HG02973 (cell line): ENCODE measurements around the gene GRWD1.

Source experiments
- ATAC-seq: cut with Tn5 transposase; IDR thresholded peaks from one replicate; pipeline ENCODE4 v1.9.1; 2021; ENCODE audit warnings: moderate library complexity; ENCODE audit not compliant: unreplicated experiment

Gene GRWD1

GRCh38 chr19:48495396-48495795, 49.6 kb downstream of the GRWD1 start:
- ATAC-seq, result no peak

DNA sequence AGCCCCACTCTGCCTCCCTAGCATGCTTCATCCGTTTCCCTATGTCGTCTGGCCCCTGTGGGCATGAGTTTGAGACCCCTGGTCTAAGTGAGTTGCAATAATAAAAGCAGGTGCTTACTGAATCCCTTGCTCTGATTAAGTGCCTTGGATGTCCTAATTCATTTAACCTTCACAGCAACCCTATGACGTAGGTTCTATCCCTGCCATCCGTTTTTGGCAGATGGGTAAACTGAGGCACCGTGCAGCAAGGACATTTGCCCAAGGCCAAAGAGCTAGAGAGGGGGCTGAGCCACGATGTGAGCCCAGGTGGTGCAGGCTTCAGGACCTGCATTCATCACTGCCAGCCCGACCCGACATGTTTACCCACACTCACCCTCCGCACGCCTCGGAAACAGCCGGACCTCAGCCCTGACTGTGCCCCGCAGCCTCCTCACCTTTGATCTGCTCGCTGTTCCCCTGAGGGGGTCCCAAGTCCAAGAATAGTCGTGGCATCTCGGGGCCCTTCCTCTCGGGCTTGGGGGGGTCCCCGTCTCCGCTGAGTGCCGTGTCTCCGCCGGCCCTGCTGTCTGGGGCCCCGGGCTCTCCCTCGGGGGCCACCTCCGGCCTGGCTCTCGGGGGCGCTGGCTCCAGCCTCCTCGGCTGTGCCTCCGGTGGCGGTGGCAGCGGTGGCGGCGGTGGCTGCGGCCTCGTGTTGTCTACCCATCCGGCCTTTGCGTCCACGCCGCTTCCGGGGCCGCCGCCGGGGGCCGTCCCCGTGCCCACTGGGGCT, 51.4 kb downstream of the GRWD1 start:
- ATAC-seq, result no peak

DNA sequence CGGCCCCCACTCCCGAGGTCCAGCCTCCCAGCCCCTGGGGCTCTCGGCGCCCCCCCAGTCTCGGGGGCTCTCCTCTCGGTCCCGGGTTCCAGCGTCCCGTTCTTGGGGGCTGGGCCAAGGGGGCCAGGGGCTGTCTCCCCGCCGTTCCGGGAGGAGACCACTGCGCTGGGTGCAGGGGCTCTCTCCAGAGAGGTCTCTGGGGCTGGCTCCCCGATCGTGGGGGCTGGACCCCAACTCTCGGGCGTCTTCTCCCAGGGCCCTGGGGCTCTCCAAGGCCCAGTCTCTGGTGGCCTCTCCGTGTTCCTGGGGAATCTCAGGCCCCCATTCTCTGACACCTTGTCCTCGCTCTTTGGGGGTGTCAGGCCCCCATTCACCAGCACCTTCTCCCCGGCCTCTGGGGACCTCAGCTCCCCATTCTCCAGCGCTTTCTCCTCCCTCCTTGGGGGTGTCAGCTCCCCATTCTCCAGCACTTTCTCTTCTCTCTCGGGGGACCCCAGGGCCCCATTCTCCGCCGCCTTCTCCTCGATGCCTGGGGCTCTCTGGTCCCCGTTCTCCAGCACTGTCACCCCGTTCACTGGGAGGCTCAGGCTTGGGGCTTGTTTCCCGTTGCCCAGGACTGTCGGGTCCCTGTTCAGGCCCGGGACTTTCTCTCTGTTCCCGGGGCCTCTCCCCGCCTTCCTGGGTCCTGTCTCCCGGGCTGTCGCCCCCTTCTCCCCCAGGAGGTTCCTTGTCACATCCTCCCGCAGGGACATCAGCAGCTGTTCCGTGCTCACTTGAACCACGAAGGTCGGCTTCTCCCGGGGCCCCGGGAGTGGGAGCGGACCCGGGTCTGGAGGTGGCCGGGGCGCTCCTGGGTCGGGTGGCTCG, 52.2 kb downstream of the GRWD1 start:
- no peak for ATAC-seq

GRCh38 chr19:48498595-48499311, 53.0 kb downstream of the GRWD1 start:
- ATAC-seq, result no peak

DNA sequence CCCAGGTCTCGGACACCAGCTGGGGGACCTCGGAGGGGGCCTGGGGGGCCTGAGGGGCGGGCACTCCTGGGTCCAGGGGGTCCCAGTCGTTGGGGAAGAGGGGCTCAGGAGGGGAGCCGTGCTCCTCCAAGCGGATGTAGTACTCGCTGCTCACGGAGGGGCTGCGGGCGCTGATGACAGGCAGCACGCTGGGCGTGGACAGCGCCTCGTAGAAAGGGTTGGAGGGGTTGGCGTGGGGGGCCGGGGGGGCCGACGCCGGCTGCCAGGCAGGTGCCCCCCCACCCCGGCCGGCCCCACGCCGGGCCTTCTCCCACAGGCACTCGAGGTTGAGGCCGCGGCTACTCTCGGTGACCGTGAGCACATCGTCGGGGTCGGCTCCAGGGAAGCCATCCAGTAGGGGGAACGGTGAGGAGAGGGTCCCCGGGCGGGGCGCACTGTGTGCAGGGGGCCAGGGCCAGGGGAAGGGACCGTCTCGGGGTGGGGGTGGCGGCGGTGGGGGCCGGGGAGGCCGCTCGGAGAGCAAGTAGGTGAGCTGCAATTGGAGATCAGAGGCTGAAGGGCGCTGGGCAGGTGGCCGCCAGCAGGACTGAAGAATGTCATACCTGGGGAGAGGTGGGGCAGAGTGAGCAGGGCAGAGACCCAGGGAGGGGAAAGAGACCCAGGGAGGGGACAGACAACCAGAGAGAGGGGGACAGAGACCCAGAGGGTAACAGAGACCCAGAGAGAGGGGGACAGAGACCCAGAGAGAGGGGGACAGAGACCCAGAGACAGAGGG, 53.7 kb downstream of the GRWD1 start:
- no peak for ATAC-seq

DNA sequence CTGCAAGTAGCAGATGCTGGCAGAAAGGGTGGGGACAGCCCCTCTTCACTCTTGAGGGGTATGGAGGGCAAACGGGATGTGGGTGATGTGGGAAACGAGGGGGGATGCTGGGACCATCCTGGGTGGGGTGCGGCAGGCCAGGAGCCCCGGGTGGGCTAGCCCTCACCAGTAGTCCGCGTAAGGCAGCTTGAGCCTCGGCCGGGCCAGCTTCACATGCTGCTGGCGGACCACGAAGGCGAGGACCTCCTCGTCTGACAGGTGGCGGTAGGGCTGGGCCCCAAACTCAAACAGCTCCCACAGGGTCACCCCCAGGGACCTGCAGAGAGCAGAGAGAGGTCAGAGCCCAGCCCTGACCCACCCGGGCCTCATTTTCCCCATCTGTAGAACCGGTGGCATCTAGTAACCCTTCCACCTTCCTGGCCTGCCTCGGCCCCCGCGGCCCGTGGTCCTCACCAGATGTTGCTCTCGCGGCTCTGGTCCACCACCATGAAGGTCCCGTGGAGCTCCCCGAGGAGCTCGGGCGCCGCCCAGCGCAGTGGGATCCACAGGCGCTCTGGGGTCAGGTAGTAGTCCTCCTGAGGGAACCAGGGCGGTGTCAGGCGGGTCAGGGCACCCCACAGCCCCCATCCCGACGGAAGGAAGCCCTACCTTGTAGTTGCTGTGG, 55.2 kb downstream of the GRWD1 start:
- ATAC-seq, result no peak

- no peak for ATAC-seq
These were observed 55.9 kb downstream of the GRWD1 start for GRCh38 chr19:48501494-48502349.

- ATAC-seq, result no peak
These were observed 56.7 kb downstream of the GRWD1 start for GRCh38 chr19:48502350-48503018.

- ATAC-seq, result no peak
These were observed 60.5 kb downstream of the GRWD1 start for GRCh38 chr19:48506138-48506733.
